Right lobe of liver (tissue), 4 donors: Measurements from ENCODE around the gene KEL.

Experiments used
- POLR2A ChIP-seq: fragments of 450-650 bp; IDR thresholded peaks from one replicate; pipeline ENCODE4 v1.6.1; 2017; ENCODE audit warnings: antibody characterized with exemption, mild to moderate bottlenecking
- TF ChIP-seq, protein P1 (sequence below), 4 donors: fragments of 200-600 bp in 3 of 4; fragments of 450-650 bp in 1 of 4; IDR thresholded peaks; one replicate each; pipeline versions ENCODE4 v1.5.1 to v1.8.0; 2016 to 2022; ENCODE audit warnings: antibody characterized with exemption in 4 of 4, mild to moderate bottlenecking in 2 of 4
- donor health status: DM: no; HTN: no; CAD: no.
- donor health status: DM: no; HTN: no; CAD: no.
- donor health status: DM: no; HTN: yes; CAD: no.

DNA sequence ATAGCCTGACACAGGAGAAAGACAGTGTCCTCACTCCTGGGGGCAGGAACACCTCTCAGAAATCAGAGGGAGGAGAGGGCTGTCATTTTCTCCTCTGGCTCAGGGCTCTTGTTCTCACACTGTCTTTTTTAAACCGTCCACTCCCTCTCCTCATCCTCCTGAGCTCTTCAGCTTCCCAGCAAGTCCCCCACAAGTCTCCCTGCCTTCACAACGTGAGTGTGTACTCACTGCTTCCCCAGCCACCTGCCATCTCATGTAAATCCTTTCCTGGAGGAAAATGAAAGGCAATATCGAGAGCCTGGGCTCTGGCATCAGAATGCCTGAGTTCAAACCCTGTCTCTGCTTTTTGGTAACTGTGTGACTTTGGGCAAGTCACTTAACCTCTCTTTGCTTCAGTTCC lies 17.2 kb downstream of the KEL start:
- TF ChIP-seq, protein P1, sequence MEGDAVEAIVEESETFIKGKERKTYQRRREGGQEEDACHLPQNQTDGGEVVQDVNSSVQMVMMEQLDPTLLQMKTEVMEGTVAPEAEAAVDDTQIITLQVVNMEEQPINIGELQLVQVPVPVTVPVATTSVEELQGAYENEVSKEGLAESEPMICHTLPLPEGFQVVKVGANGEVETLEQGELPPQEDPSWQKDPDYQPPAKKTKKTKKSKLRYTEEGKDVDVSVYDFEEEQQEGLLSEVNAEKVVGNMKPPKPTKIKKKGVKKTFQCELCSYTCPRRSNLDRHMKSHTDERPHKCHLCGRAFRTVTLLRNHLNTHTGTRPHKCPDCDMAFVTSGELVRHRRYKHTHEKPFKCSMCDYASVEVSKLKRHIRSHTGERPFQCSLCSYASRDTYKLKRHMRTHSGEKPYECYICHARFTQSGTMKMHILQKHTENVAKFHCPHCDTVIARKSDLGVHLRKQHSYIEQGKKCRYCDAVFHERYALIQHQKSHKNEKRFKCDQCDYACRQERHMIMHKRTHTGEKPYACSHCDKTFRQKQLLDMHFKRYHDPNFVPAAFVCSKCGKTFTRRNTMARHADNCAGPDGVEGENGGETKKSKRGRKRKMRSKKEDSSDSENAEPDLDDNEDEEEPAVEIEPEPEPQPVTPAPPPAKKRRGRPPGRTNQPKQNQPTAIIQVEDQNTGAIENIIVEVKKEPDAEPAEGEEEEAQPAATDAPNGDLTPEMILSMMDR (IDR thresholded peaks at IDR 0.05): no peak
- no peak for TF ChIP-seq POLR2A
